Parathyroid adenoma (tissue), 2 donors: Measurements from ENCODE around the gene UBE2I.

Source experiments
- H2AFZ ChIP-seq: fragments of 300-600 bp; sonication (generic); one replicate; pipeline ENCODE4 v1.7.0; 2017; ENCODE audit warnings: antibody characterized with exemption, mild to moderate bottlenecking
- H3K27ac ChIP-seq: fragments of 300-600 bp; sonication (generic); one replicate; pipeline ENCODE4 v1.7.0; 2017
- H3K27me3 ChIP-seq: fragments of 300-600 bp; sonication (generic); one replicate; pipeline ENCODE4 v1.7.0; 2017; ENCODE audit warnings: low read length; ENCODE audit not compliant: control insufficient read depth, insufficient read depth
- H3K36me3 ChIP-seq: fragments of 300-600 bp; sonication (generic); one replicate; pipeline ENCODE4 v1.7.0; 2017; ENCODE audit warnings: low read length; ENCODE audit not compliant: control insufficient read depth, insufficient read depth
- H3K4me1 ChIP-seq: fragments of 300-600 bp; sonication (generic); one replicate; pipeline ENCODE4 v1.7.0; 2017; ENCODE audit warnings: control low read depth
- H3K4me2 ChIP-seq: fragments of 300-600 bp; sonication (generic); one replicate; pipeline ENCODE4 v1.7.0; 2017; ENCODE audit warnings: low read length
- H3K4me3 ChIP-seq: fragments of 300-600 bp; sonication (generic); one replicate; pipeline ENCODE4 v1.7.0; 2017; ENCODE audit warnings: low read depth, low read length
- H3K79me2 ChIP-seq: fragments of 300-600 bp; sonication (generic); one replicate; pipeline ENCODE4 v1.7.0; 2017; ENCODE audit warnings: control low read depth
- H3K9ac ChIP-seq: fragments of 300-600 bp; sonication (generic); one replicate; pipeline ENCODE4 v1.7.0; 2017; ENCODE audit warnings: mild to moderate bottlenecking
- H3K9me3 ChIP-seq: fragments of 300-600 bp; sonication (generic); one replicate; pipeline ENCODE4 v1.7.0; 2017; ENCODE audit warnings: low read length; ENCODE audit not compliant: control insufficient read depth
- CTCF ChIP-seq: fragments of 300-600 bp; sonication (generic); IDR thresholded peaks from one replicate; pipeline ENCODE4 v1.7.0; 2017; ENCODE audit warnings: antibody characterized with exemption, mild to moderate bottlenecking
- donor health status: primary hyperparathyroidism.

The UBE2I gene

DNA sequence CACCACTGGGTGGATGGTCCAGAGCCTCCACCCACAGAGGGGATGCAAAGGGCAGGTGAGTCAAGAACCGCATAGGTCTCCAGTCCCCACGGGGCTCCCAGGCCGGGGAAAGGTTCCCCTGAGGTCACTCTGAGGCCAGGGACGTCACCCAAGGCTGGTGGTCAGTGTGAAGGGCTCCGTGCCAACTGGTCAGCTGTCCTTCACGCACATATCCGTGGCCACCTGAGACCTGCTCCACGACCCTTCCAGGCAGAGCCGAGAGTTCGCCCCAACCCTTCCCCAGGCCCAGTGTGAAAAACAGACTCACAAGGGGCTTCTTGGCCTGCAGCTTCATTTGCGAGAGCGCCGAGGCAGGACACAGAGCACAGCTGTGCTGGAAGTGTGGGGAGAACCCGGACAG, 39.5 kb downstream of the UBE2I start:
- H3K36me3 ChIP-seq = no peaks in the 10 kb centered on the region
- H3K4me2 ChIP-seq = no peak overlapping the region
- no peak for TF ChIP-seq CTCF
- peaks cover 23% of the 10 kb centered on the region for H3K79me2 ChIP-seq
- H3K27me3 ChIP-seq = no peaks in the 10 kb centered on the region
- H3K4me1 ChIP-seq = peaks cover 12% of the 10 kb centered on the region
- H3K9me3 ChIP-seq = no peaks in the 10 kb centered on the region
- H2AFZ ChIP-seq = no peak overlapping the region
- no peak overlapping the region for H3K9ac ChIP-seq
- no peak overlapping the region for H3K4me3 ChIP-seq
- H3K27ac ChIP-seq = no peak overlapping the region

- Histone ChIP-seq H3K4me1 (peaks cover 12% of the 10 kb centered on the region), H3K27me3 (no peaks in the 10 kb centered on the region), H2AFZ (no peak overlapping the region), H3K9me3 (no peaks in the 10 kb centered on the region), H3K4me2 (no peak overlapping the region), H3K79me2 (peaks cover 27% of the 10 kb centered on the region), H3K9ac (no peak overlapping the region), H3K36me3 (no peaks in the 10 kb centered on the region), H3K4me3 (no peak overlapping the region), H3K27ac (no peak overlapping the region)
- TF ChIP-seq CTCF = no peak
Observed at GRCh38 chr16:1349351-1349750, 39.9 kb downstream of the UBE2I start.

GRCh38 chr16:1349951-1350350, 40.5 kb downstream of the UBE2I start:
- H3K4me1 ChIP-seq = peaks cover 12% of the 10 kb centered on the region
- H3K27ac ChIP-seq = no peak overlapping the region
- H3K9me3 ChIP-seq = no peaks in the 10 kb centered on the region
- no peaks in the 10 kb centered on the region for H3K27me3 ChIP-seq
- H3K36me3 ChIP-seq = no peaks in the 10 kb centered on the region
- H2AFZ ChIP-seq = no peak overlapping the region
- no peak overlapping the region for H3K9ac ChIP-seq
- H3K4me2 ChIP-seq = no peak overlapping the region
- no peak overlapping the region for H3K4me3 ChIP-seq
- no peak for TF ChIP-seq CTCF
- H3K79me2 ChIP-seq = peaks cover 32% of the 10 kb centered on the region

DNA sequence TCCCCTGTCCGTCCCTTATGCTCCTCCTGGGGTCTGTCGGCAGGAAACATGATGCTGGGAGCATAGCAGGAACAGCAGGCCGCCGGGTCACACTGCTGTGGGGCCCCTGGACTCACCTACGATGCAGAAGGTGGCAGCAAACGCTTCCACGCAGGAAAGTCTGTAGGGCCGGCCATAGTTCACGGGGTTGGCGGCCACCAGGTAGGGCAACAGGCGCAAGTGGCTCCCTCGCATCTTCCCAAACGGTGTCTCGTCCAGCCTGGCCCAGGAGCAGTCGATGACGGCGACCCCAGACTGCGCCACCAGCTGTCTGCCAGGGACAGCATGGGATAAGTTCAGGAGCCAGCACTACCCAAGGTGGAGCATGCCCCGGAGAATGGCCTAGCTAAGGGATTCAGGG, 41.3 kb downstream of the UBE2I start:
- H2AFZ ChIP-seq = no peak overlapping the region
- TF ChIP-seq CTCF = no peak
- no peaks in the 10 kb centered on the region for H3K9me3 ChIP-seq
- H3K4me1 ChIP-seq = peaks cover 12% of the 10 kb centered on the region
- no peaks in the 10 kb centered on the region for H3K27me3 ChIP-seq
- peak overlapping the region; percentile 93 for H3K4me2 ChIP-seq
- H3K4me3 ChIP-seq = peak overlapping the region; percentile 67
- H3K36me3 ChIP-seq = no peaks in the 10 kb centered on the region
- H3K79me2 ChIP-seq = peaks cover 39% of the 10 kb centered on the region
- H3K27ac ChIP-seq = no peak overlapping the region
- no peak overlapping the region for H3K9ac ChIP-seq

DNA sequence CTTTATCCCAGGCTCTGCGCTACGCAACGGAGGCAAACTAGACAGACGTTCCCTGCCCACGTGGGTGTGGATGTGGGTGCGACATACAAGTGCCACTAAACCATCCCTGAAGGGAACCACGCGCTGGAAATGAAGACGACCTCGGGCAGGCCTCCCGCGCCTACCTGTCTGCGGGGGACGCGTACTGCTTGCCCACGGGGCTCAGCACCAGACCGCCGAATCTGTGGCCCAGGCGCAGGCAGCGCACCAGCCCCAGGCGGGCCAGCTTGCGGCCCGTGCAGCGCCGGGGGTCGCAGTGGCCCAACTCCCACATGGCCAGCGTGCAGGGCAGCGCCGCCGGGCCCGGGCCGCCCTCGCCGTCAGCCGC, 41.8 kb downstream of the UBE2I start:
- no peak overlapping the region for H3K27ac ChIP-seq

More for the DNA sequence above, 41.8 kb downstream of the UBE2I start:
- no peaks in the 10 kb centered on the region for H3K27me3 ChIP-seq
- H3K4me2 ChIP-seq = peak overlapping the region; percentile 93
- H3K4me1 ChIP-seq = peaks cover 12% of the 10 kb centered on the region
- peak overlapping the region; percentile 67 for H3K4me3 ChIP-seq
- no peak for TF ChIP-seq CTCF
- no peaks in the 10 kb centered on the region for H3K36me3 ChIP-seq
- peaks cover 43% of the 10 kb centered on the region for H3K79me2 ChIP-seq
- no peaks in the 10 kb centered on the region for H3K9me3 ChIP-seq
- H3K9ac ChIP-seq = no peak overlapping the region
- peak overlapping the region; percentile 96 for H2AFZ ChIP-seq
